Measurements from ENCODE around the gene HCN3.
"Not testable (repeated sequence)": the region's sequence is repeated elsewhere in the genome, so short reads cannot be mapped to it uniquely, and the experiment has no call there.

HCN3 gene

GRCh38 chr1:155285631-155286044, 8.4 kb downstream of the HCN3 start:
- DNase-seq: no peak

- no peak for DNase-seq
Measured at GRCh38 chr1:155286544-155286943, 9.3 kb downstream of the HCN3 start.

DNA sequence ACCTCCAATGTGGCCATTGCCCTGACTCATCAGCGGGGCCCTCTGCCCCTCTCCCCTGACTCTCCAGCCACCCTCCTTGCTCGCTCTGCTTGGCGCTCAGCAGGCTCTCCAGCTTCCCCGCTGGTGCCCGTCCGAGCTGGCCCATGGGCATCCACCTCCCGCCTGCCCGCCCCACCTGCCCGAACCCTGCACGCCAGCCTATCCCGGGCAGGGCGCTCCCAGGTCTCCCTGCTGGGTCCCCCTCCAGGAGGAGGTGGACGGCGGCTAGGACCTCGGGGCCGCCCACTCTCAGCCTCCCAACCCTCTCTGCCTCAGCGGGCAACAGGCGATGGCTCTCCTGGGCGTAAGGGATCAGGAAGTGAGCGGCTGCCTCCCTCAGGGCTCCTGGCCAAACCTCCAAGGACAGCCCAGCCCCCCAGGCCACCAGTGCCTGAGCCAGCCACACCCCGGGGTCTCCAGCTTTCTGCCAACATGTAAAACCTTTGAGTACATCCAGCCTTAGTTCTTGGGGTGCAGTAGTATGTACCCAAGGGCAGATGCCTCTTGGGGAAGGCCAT, 10.8 kb downstream of the HCN3 start:
- no peak for DNase-seq

GRCh38 chr1:155291006-155291405, 13.7 kb downstream of the HCN3 start:
- not testable (repeated sequence) for DNase-seq

GRCh38 chr1:155293086-155293749, 16.0 kb downstream of the HCN3 start:
- no peak for DNase-seq

DNA sequence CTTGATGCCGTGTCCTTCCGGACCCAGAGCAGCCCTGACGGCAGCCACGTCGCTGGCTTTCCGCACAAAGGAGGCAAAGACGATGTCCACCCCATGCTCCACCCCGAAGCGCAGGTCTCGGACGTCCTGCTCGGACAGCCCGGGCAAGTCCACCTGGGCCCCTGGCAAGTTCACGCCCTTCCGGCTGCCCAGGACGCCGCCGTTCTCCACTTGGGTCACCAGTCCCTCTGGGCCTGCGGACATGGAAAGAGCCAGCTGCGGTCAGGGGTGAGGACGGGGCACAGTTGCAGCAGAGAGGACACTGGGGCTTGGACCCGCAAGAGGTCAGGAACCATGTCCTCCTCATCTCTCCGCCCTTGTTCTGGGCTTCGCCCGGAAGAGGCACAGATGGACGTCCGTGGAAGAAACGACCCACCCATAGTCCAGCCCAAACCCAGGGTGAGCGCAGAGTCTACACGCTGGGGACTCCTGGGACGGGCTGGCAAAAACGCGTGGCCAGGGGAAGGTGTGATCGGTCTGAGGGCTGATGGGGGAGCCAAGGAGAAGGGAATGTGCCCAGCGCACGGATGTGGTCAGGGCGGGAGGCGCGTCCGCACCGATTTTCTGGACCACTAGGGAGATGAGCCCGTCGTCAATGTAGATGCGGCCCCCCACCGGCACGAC, 17.4 kb downstream of the HCN3 start:
- DNase-seq: no peak

DNA sequence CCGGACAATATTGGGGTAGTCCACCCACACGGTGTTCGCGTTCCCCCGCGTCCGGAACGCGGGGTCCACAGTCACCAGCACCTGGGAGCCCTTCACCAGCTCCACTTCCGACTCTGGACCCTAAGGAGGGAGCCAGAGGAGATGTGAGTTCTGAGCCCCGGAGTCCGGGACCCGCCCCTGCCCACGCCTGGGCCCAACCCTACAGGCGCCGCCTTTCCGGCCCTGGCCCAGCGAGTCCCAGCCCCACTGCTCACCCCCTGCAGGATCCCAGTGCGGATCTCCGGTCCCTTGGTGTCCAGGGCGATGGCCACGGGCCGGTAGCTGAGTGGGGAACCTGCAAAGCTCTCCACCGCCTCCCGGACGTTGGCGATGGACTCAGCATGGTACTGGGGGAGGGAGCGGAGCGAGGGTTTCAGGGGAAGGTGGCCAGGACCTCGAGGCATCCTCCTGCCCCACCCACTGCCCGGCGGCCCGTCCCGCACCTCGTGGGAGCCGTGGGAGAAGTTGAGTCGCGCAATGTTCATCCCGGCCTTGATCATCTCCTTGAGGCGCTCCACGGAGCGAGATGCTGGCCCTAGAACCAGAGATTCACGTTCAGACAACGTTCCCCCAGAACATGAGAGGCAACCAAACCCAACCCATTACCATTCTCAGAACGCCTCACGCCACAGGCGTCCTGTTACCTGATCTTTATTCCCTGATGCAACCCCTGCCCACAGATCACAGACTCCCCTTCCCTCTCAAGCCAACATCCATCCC, 18.1 kb downstream of the HCN3 start:
- DNase-seq: no peak

DNA sequence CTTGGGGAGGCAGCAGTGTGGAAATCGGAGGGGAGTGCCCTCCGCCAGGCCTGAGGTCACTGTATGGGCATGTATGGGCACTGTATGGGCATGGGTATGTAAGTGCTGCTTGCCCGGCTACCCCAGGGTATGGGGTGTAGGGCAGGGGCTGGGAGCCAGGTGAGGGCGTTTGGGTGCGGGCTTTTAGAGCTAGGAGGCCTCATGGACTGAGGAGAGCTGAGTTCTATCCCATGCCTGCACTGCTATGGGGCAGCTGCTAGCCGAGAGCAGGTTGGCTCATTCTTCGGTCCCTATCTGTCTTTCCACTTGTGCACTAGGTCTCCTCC, 18.6 kb downstream of the HCN3 start:
- no peak for DNase-seq

DNA sequence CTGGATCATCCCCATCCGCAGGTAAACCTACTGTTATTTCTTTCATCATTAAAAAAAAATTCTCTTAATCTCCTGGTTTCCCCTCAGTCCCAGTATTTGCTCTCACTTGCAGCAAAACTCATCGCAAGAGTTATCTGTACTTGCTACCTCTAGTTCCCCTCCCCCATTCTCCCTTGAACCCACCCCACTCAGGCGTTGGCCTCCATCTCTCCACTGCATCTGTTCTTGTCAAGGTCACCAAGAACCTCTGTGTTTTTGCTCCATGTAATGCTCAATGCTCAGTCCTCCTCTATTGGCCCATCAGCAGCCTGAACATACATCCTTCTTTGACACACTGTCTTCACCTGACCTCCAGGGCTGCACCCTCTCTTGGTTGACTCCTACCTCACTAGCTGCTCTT, 19.4 kb downstream of the HCN3 start:
- DNase-seq: no peak

DNA sequence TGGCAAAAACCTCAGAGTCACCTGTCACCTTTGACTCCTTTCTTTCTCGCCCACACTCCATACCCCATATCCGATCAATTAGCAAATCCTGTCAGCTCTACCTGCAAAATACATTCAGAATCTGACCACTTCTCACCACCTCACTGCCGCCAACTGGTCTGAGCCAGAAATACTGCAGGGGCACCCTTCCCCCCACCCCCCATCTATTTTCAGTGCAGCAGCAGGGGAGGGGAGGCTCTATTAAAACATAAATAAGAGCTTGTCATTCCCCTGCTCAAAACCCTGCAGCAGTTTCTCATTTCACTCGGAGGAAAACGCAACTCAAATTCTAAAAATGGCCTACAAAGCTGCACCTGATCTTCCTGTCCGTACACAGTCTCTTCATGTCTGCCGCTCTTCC, 20.1 kb downstream of the HCN3 start:
- no peak for DNase-seq

DNA sequence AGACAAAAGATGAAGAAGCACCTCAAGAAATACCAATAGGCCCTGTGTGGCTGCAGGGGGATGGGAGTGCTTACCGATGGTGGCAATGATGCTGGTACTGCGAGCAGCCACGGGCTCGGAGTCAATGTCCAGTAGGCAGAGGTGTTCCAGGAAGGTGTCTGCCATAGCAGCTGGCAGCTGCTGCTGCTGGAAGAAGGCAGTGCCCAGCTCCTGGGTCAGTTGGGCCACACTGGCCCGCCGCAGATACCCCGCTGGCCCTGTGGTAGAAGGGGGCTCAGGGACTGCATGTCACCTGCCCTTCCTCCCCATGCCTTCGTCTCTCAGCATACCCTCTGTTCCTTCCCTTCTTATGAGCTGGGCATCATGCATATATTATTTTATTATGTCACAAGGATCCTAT, 22.8 kb downstream of the HCN3 start:
- no peak for DNase-seq

GRCh38 chr1:155300553-155301329, 23.5 kb downstream of the HCN3 start:
- no peak for DNase-seq

DNA sequence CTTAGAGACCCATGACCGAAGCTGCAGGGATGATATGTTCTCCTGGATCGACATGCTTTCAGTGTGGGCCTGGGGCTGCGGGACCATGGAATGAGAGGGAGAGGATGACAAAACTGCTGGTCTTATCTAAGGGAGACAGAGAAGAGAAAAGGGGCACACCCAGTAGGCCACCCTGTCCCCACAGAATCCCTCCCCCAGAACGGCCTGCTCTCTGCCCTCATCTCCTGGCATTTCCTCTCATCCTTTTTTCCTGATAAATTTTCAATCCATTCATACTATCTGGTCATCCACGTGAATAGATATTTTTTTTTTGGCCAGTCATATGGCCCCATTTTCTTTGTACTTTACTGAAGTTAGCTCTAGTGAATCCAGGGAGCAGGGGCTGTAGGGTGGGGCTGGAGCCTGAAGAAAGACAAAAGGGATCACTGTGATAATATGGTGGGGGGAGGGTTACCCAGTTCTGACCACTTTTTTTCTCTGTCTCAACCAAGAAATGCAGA, 24.1 kb downstream of the HCN3 start, which contains the start of gene PKLR:
Gene PKLR, minus strand, starts transcription at position 97 of the 500 bp plus-strand sequence. Its CDS starts 43 bp downstream, at position 54.
- DNase-seq: no peak

DNA sequence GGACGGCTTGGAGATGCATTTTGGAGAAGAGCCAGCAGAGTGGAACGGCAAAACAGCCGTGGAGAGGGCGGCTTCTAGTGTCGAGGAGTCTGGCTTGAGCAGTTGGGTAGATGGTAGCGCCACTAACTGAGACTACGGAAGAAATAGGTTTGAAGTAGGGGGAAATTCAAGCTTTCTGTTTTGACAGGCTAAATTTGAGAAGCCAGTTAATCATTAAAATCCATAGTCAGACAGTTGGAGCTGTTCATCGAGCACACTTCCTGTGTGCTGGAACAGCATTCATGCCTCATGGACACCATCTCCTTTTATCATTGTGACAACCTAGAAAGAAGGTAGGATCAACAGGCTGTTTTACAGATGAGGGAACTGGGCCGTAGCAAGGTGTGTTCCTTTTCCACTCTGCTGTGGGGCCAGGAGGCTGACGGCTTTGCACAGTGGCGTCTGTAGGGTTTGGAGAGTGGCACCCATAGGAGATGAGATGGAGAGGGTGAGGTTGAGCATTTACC, 27.3 kb downstream of the HCN3 start:
- DNase-seq: no peak

GRCh38 chr1:155305881-155306391, 28.7 kb downstream of the HCN3 start:
- no peak for DNase-seq

- DNase-seq: peak; percentile 52
Measured at GRCh38 chr1:155307247-155307740, 30.0 kb downstream of the HCN3 start.

DNA sequence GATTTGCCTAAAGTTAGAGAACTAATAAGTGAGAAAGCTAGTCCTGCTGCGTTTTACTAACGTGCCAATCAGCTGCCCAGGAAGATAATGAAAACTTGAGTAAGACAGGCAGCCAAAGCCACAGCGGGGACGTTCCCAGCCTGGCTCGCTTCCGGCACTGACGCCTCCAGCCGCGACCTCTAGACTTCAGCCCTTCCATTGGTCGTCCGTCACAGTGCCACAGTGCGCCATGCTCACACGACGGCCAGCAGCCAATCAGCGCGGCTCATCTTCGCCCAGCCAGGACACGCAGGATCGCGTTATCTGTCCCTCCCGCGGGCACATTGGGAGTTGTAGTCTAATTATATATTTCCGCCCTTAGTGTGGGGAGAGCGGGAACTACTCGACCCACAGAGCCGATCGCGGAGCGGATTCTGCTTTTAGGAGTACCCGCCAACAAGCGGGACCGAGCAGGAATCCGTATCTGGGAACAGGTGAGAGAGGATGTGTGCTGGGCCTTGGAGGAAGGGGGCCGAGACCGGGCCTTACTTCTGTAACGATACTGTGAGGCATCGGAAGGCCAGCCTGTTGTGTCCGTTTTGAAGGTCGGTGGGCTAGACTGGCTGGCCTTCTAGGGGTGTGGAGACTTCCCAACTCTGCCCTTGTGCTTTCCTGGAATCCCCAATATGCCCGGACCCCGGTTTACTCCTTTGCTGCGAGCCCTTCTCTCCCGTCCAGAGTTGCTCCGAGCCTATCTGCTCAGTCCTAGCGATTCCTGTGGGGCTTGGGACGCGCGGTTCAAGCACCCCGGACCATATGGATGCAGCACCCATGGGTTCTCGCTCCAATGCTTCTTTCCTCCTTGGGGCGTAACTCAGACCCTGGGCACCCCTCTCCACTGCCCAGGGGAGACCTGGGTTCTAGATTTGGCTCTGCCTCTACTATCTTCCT, 31.5 kb downstream of the HCN3 start, which contains the start of gene FDPS:
Gene FDPS, plus strand, starts transcription at position 374 of the 930 bp plus-strand sequence. CDS start 924 bp downstream, outside the sequence.
- DNase-seq: peak; percentile 100

DNA sequence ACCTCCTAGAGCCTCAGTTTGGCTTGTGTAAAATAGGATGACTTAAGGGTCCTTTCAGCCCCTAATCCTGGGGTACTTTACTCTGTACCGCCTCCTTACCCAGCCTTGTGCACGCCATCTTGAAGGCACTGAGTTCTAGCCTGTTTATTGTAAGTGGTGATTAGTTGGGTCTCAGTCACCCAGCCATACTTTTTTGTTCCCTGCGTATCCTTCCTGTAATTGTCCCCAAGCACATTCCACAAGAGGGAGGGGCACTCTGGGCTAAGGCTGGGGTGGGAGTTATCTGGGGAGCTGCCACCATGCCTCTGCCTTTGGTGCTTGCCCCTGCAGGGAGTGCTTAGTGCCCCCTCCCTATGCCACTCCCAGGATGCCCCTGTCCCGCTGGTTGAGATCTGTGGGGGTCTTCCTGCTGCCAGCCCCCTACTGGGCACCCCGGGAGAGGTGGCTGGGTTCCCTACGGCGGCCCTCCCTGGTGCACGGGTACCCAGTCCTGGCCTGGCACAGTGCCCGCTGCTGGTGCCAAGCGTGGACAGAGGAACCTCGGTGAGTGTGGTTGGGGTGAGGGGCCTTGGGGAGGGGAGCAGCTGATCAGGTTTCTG, 32.3 kb downstream of the HCN3 start:
- DNase-seq: no peak

- DNase-seq: no peak
Measured at GRCh38 chr1:155313261-155313660, 36.0 kb downstream of the HCN3 start.

DNA sequence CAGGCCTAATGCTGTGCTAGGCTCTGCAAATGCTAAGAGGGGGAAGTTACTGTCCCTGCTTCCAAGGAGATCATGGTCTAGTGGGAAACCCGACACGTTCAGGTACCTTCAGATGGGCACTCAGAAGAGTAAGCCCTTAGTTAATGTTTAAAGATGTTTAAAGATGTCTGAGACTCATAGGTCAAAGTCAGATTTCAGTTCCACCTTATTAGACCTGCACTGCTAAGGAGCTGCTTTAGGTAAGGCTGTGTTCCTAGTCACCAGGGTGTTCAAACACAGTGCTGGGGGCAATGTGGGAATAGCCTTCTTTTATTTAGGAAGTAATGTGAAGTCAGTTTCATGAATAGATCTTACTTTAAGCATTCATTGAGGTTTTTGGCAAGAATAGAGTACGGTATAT, 39.7 kb downstream of the HCN3 start:
- DNase-seq: no peak
